NCI-H2029 treated with DMSO at 0.1 percent for 48 hours (cell line): ENCODE measurements around the gene SLC4A8.

Experiments used
- DNase-seq: peaks from one replicate; lab custom pipeline; 2025; lab: John Stamatoyannopoulos, UW

SLC4A8 gene

DNA sequence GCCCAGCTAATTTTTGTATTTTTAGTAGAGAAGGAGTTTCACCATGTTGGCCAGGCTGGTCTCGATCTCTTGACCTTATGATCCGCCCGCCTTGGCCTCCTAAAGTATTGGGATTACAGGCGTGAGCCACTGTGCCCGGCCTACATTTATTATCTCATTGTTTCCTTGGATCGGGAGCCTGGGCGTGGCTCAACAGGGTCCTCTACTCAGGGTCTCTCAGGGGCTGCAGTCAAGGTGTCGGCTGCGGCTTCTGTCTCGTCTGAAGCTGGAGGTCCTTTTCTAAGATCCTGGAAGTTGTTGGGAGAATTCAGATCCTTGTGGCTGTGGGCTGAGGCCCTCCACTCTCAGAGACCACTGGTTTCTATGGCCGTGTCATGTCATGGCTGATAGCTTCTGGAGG, 100.9 kb downstream of the SLC4A8 start:
- no peak for DNase-seq

DNA sequence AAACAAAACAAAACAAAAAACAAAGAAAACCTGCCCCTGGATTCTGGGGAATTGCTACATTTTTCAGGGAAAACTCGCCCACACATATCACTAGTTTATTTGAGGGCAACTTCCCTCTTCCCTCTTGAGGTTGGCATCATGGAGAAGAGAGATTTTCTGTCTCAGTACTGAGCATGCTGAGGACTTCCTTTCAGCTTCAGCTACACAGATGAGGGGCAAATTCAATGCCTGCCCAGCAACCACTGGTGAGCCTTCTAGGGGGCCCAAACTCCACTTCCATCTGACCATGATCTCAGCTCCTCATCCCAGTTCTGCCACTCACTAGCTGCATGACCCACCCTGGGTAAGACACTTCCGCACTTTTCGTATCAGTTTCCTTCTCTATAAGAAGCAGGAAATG, 103.3 kb downstream of the SLC4A8 start:
- no peak for DNase-seq

DNA sequence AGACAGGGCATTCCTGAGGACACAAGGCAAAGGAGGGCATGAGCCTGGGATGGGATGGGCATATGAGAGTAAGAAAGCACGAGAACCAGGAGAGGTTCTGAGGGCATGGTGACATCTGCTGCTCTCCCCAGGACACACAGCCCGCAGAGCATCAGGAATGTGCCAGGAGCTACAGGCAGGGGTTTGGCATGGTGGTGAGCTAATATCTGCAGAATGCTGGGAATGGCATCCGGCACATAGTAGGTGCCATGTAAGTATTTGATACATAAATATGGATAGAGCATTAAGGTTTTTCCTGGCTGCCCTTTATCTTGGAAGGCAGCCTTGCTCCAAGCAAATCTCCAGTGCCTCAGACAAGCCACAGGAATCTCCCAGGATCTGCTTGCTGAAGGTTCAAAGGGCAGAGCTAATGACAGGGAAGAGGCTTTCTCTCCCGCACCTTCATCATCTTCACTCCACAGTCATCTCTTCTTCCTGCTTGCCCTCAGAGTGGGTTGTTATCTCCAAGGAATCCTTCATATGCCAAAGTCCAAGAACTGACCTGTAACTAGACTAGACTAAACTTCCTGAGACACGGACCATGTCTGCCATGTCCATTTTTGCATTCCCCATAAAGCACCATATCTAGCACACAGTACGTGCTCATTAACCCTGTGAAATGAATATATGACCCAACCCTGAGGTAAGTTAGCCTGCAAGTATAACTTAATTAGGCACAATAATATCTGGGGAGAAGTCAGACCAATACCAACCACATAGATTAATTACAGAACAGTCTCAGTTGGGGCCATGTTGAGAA, 104.4 kb downstream of the SLC4A8 start:
- no peak for DNase-seq

DNA sequence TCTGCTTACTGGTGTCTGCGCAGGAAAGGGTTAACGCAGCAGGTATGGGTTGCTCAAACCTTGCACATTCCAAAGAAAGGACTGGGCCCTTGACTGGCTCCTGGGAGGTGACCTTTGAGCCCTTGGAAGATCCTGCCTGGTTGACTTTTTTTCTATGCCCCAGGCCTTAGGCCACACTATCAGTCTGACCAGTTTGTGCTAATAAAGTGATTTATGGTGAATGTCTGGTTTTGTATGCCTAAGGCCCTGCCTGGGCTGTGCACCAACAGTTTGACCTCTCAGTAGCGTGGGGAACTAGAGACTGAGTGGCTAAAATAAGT, 105.0 kb downstream of the SLC4A8 start:
- DNase-seq, result no peak

DNA sequence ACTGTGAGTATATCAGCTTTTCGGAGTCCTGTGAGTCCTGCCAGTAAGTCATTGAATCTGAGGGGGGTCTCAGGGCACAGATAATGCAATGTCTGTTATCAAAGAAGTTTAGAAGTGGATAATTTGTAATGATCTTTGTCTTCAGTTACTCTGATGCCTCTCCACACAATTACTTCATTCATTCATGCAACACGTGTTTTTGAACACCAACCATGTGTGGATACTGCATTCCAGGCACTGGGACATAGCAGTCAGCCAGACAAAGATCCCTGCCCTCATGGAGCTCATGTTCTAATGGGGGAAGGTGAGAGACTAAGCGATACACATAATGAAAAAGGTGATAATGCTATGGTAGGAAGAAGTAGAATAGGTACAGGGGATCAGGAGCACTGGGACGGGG, 105.6 kb downstream of the SLC4A8 start:
- no peak for DNase-seq

DNA sequence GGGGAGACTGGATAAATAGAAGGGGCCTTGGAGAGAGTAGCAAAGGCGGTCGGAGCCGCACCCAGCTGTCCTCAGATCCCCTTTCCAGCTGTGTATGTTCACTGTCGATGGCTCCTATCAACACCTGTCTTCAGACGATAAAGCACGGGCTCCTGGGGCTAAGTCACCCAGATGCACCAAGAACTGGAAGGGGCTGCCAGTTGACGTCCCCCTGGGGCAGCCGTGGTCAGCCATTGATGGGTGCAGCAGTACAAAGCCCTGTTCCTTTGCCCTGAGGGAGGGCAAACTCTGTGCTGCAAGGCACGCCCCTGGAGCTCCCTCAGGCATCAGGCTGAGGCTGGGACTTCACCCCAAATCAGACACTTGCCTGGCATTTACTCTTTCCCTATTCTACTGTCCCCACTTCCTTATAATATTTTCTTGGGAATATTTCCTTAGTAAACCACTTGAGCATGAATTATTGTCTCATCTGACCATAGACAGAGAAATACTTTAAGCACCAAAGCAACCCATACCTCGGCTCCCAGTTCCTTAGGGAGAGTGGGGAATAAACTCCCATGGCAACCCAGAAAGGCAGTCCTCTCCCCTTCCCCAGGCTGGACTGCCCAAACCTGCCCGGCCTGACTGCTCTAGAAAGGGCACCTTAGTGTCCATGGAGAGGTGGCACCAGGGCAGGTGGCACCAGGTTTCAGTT, 106.8 kb downstream of the SLC4A8 start:
- DNase-seq, result no peak

DNA sequence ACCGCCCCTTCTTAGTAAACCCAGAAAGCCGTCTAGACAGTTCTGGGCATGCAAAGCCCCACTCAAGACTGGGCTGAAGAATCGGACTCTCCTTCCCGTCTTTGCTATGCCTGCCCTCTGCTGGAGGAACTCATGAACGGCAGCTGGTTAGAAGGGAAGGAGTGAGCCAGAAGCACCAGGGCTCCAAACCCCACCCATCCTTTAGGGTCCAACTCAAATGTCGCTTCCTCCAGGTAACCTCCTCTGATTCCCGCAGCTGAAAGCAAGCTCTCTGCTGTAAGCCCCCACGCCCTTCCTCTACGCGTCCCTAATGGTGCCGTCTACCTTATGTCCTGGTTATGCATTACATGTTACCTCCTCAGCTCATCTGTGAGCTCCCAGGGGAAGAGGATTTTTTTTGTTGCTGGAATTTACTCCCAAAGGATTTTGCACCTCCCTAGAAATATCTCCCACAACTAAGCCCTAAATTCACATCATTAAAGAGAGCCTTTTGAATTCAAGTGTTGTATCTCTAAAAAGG, 107.4 kb downstream of the SLC4A8 start:
- peak; percentile 81 for DNase-seq

DNA sequence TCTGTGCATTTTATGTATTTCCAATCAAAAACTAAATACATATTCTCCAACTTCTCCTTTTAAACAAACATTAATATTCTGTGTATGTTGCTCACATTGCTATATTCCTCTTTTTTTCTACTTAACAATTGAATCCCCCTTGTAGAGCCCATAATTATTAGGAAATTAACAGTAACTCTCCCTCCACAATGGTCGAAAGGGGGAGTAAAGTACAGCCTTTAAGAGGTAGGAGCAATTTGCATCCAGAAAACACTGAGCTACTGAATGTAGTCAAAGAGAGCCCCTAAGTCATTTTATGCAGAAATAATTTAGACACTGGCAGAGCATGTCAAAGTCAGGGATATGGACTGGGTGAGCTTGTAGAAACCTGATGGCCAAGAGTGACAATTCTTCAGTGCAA, 109.2 kb downstream of the SLC4A8 start:
- DNase-seq, result no peak

DNA sequence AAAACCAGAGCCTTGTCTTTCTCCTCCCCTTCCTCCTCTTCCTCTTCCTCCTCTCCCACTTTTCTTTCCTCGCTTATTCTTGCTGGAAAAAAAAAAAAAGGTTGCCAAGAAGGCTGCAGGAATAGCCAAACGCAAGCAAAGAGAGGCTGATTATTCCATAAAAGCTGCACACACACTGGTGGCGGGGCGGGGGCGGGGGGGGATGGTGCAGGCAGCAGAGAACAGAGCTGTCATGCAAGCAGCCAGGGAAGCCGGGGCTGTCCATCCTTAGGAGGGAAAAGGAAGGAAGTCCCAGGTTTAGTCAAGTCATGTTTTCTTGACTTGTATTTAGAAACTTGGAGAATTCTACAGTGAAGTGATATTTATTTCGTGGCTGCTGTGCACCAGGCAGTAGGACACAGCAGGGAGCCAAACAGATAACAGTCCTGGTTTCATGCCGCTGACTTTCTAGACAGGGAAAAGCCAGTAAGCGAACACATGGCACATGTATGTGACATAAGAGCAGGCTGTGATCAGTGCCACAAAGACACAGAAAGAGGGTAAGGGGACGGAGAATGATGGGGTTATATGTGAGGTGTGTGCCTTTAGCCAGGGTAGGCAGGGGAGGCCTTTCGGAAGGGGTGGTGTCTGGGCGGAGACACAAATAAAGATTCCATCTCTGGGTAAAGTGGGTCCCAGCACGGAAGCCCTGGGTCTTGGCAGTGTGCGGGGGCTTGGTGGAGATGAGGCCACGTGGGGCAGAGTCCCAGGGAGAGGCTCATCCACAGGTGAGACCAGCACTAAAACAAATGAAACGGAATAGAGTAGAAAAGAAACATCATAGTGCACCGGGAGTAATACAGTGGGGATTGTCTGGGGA, 109.8 kb downstream of the SLC4A8 start:
- no peak for DNase-seq

DNA sequence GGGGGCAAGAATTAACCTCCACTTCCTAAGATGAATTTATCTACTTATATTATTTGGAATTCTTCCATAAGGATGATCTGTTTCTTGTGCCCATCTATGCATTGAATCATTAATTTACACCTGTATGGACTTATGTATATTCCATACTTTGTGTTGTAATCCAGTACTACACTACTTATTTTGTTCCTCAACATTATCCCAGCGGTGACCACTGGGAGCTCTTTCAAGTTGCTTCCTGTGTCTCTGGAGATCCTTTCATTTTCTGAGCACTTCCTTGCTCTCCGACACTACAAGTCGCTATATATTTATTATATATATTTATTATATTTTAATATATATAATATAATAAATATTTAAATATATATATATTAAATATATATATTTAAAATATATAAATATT, 111.5 kb downstream of the SLC4A8 start:
- DNase-seq, result no peak

DNA sequence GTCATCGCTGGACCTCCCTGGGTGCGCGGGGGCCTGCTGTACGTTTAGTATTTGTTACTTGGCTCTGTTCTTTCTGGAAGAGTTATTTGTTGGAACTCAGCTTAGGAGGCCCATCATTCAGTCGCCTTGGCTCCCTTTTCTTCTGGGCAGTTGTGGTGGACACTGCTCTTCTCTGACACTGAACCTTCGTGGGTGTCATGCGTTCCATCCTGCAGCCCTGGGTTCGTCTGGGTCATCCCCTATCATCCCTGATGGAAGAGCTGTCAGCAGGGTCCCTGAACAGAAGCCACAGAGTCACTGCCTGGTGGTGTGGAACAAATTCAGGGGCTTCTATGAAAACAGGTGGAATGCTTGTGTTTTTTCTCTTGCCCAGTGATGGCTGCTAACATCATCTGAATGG, 113.5 kb downstream of the SLC4A8 start:
- DNase-seq, result no peak

DNA sequence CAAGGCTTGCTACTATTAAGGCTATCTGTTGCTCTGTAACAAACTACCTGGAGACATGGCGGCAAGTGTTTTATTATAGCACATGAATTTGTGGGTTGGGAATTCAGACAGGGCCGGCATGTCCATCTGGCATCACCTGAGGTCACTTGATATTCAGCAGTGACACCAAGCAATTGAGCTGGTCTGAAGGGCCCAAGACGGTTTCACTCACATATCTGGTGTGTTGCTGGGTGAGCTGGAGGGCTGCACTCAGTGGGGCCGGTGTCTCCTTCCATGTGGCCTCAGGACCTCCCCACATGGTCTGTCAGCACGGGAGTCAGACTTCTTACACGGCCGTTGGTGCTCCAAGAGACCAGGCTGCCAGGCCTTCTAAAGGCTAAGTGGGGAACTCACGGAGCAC, 114.0 kb downstream of the SLC4A8 start:
- no peak for DNase-seq

DNA sequence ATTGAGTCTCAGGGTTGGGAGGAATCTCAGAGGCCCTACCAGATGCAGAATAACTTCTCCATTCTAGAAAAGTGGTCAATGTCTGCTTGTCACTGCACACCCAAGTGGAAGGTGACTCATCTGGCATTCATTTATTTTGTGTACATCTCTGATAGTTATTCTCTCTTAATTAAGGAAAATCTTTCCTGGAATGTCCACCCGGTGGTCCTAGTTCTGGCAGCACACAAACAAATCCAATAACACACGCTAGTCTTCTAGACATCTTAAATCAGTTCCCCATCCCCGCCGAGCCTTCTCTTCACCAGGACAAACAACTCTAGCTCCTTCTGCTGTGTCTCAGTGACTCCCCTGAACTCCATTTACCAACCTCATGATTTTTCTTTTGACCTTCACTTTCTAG, 116.4 kb downstream of the SLC4A8 start:
- DNase-seq, result no peak

DNA sequence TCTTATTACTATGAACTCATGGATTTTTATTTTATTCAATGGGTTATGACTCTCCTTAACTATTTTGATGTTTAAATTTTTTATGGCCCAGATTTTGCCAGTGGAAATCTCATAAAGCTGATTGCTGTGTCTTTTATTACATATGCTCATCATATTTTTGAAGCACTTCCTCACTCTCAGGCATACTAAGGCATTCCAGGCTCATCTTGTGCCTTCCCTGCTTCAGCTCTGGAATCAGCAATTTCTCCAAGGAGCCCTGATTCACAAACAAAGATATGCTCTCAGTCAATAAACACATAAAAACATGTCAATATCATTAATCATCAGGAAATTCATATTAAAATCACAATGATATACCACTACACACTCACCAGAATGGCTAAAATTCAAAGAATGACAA, 121.5 kb downstream of the SLC4A8 start:
- no peak for DNase-seq

DNA sequence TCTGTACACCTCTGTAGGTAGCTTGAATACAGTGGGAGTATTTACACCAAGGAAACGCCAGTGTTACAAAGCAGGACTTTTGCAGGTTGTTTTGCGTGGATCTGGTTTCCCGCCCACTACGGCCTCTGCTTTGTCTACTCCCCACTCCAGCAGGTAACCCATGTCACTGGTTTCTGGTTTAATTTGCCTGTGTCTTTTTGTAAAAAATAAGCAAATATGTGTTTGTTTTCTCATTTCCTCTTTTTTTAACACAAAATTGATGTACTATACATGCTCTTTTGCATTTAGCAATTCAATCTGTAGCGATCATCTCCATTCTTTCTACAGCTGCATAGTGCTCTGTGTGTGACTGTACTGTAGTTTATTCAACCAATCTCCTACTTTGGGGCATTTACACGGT, 123.0 kb downstream of the SLC4A8 start:
- no peak for DNase-seq

DNA sequence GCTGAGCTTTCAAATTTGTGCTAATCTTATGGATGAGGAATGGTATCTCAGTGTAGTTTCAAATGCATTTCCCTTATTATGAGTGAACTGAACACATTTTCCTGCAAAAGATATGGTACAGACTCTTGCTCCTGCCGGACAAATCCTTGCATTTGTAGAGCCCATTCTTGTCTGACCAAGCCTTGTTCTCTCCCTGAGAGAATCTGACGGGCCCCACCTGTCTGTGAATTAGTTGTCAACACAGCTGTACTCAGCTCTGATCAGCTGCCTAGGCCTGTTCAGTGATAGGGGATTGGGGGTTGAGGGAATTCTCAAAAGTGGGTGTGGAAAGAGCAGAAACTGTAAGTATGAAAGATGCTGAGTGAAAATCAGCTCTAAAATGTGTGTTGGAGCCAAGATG, 123.6 kb downstream of the SLC4A8 start:
- DNase-seq, result no peak

DNA sequence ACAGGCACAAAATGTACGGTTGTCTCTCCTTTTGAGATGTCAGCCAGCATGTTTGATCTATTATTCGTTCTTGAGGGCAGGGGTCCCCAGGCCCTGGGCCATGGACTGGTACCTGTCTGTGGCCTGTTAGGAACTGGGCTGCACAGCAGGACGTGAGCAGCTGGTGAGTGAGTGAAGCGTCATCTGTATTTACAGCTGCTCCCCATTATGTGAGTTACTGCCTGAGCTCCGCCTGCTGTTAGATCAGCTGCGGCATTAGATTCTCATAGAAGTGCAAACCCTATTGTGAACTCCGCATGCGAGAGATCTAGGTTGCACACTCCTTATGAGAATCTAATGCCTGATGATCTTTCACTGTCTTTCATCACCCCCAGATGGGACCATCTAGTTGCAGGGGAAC, 125.0 kb downstream of the SLC4A8 start:
- DNase-seq, result no peak
